H9 (cell line): Measurements from ENCODE around the gene PMP22. TPM values are rescaled to one million over a fixed set of nuclear protein-coding genes. Genes with fewer than 3 reads are reported as not detected.

Source experiments
- DNase-seq: peaks from one replicate; pipeline ENCODE4 v3.0.0-alpha.2; 2017
- H2AFZ ChIP-seq: one replicate; pipeline ENCODE4 v1.6.1; 2013; ENCODE audit warnings: mild to moderate bottlenecking, low read length, control low read depth, moderate library complexity
- H2AK5ac ChIP-seq: 2 replicates; pipeline ENCODE4 v1.6.1; 2013; ENCODE audit warnings: low read length, control low read depth, mixed read lengths; ENCODE audit not compliant: insufficient read length
- H2BK120ac ChIP-seq: one replicate; pipeline ENCODE4 v1.6.1; 2013; ENCODE audit warnings: low read depth, mild to moderate bottlenecking, low read length, control low read depth, inconsistent platforms; ENCODE audit not compliant: poor library complexity, severe bottlenecking
- H2BK12ac ChIP-seq: 2 replicates; pipeline ENCODE4 v1.6.1; 2013; ENCODE audit warnings: low read length, control low read depth, mixed read lengths, low read depth; ENCODE audit not compliant: insufficient read length
- H2BK15ac ChIP-seq: 2 replicates; pipeline ENCODE4 v1.6.1; 2013; ENCODE audit warnings: low read depth, low read length, control low read depth
- H2BK20ac ChIP-seq: one replicate; pipeline ENCODE4 v1.6.1; 2013; ENCODE audit warnings: low read depth, mild to moderate bottlenecking, low read length, control low read depth, inconsistent platforms; ENCODE audit not compliant: poor library complexity, severe bottlenecking
- H2BK5ac ChIP-seq: 2 replicates; pipeline ENCODE4 v1.6.1; 2013; ENCODE audit warnings: low read length, control low read depth, mixed read lengths; ENCODE audit not compliant: insufficient read length
- H3K14ac ChIP-seq: 2 replicates; pipeline ENCODE4 v1.6.1; 2013; ENCODE audit warnings: low read length, control low read depth; ENCODE audit not compliant: insufficient read depth
- H3K18ac ChIP-seq: 2 replicates; pipeline ENCODE4 v1.6.1; 2013; ENCODE audit warnings: low read depth, mild to moderate bottlenecking, mixed read lengths, low read length, control low read depth; ENCODE audit not compliant: insufficient read length
- H3K23ac ChIP-seq: 2 replicates; pipeline ENCODE4 v1.6.1; 2013; ENCODE audit warnings: low read length, control low read depth, mixed read lengths, low read depth; ENCODE audit not compliant: insufficient read length
- H3K23me2 ChIP-seq: 2 replicates; pipeline ENCODE4 v1.6.1; 2013; ENCODE audit warnings: low read depth, mild to moderate bottlenecking, mixed read lengths, low read length, control low read depth; ENCODE audit not compliant: insufficient read length, poor library complexity, severe bottlenecking
- H3K27ac ChIP-seq: 2 replicates; pipeline ENCODE4 v1.5.1; 2013; ENCODE audit warnings: low read length, control low read depth, mixed read lengths, low read depth; ENCODE audit not compliant: insufficient read length
- H3K27me3 ChIP-seq: 2 replicates; pipeline ENCODE4 v1.6.1; 2013; ENCODE audit warnings: low read length, control low read depth, inconsistent platforms; ENCODE audit not compliant: insufficient read depth
- H3K4ac ChIP-seq: 2 replicates; pipeline ENCODE4 v1.6.1; 2013; ENCODE audit warnings: low read depth, mild to moderate bottlenecking, control low read depth, inconsistent platforms, low read length, moderate library complexity
- H3K4me1 ChIP-seq: 2 replicates; pipeline ENCODE4 v1.6.1; 2013; ENCODE audit warnings: low read length, control low read depth, inconsistent platforms; ENCODE audit not compliant: insufficient read depth
- H3K4me2 ChIP-seq: 2 replicates; pipeline ENCODE4 v1.6.1; 2013; ENCODE audit warnings: low read length, control low read depth, mixed read lengths; ENCODE audit not compliant: insufficient read length, insufficient read depth
- H3K56ac ChIP-seq: 2 replicates; pipeline ENCODE4 v1.6.1; 2013; ENCODE audit warnings: low read depth, mild to moderate bottlenecking, mixed read lengths, low read length, control low read depth; ENCODE audit not compliant: insufficient read length
- H3K79me1 ChIP-seq: 2 replicates; pipeline ENCODE4 v1.6.1; 2013; ENCODE audit warnings: low read depth, mild to moderate bottlenecking, moderate library complexity, low read length, control low read depth, inconsistent platforms; ENCODE audit not compliant: insufficient read depth, poor library complexity, severe bottlenecking
- H3K79me2 ChIP-seq: 2 replicates; pipeline ENCODE4 v1.6.1; 2013; ENCODE audit warnings: low read length, control low read depth, inconsistent platforms; ENCODE audit not compliant: insufficient read depth
- H3K9ac ChIP-seq: 2 replicates; pipeline ENCODE4 v1.6.1; 2013; ENCODE audit warnings: low read length, control low read depth, mixed read lengths; ENCODE audit not compliant: insufficient read length; ENCODE audit errors: extremely low read depth
- H3K9me3 ChIP-seq: one replicate; pipeline ENCODE4 v1.6.1; 2013; ENCODE audit warnings: low read depth, low read length, inconsistent platforms; ENCODE audit not compliant: control insufficient read depth
- H3T11ph ChIP-seq: one replicate; pipeline ENCODE4 v1.6.1; 2013; ENCODE audit warnings: mild to moderate bottlenecking, low read length, control low read depth, inconsistent platforms
- H4K20me1 ChIP-seq: one replicate; pipeline ENCODE4 v1.6.1; 2013; ENCODE audit not compliant: control insufficient read depth, insufficient read length, insufficient read depth
- H4K5ac ChIP-seq: 2 replicates; pipeline ENCODE4 v1.6.1; 2013; ENCODE audit warnings: low read depth, mild to moderate bottlenecking, mixed read lengths, low read length, control low read depth; ENCODE audit not compliant: insufficient read length
- H4K8ac ChIP-seq: replicated peaks from 2 replicates; pipeline ENCODE4 v1.6.1; 2013; ENCODE audit warnings: low read length, control low read depth, mixed read lengths, low read depth; ENCODE audit not compliant: insufficient read length
- H4K91ac ChIP-seq: 2 replicates; pipeline ENCODE4 v1.6.1; 2013; ENCODE audit warnings: low read depth, mild to moderate bottlenecking, moderate library complexity, mixed read lengths, low read length, control low read depth; ENCODE audit not compliant: insufficient read length
- H3K27ac Mint-ChIP-seq, 3 experiments: 2 replicates in 2 of 3; 3 replicates in 1 of 3; pipeline ENCODE4 v1.8.0; 2020 to 2021; ENCODE audit warnings: mixed read lengths in 3 of 3, mild to moderate bottlenecking in 1 of 3, moderate library complexity in 1 of 3
- H3K27me3 Mint-ChIP-seq: 2 replicates; pipeline ENCODE4 v1.8.0; 2021; ENCODE audit warnings: low read depth, mild to moderate bottlenecking, moderate library complexity, mixed read lengths
- H3K36me3 Mint-ChIP-seq, 3 experiments: 2 replicates in 2 of 3; 3 replicates in 1 of 3; pipeline ENCODE4 v1.8.0; 2020 to 2021; ENCODE audit warnings: low read depth in 3 of 3, mixed read lengths in 3 of 3; ENCODE audit not compliant: insufficient read depth in 1 of 3
- H3K4me1 Mint-ChIP-seq, 2 experiments: 2 replicates each; pipeline ENCODE4 v1.8.0; 2020; ENCODE audit warnings: mixed read lengths in 2 of 2
- H3K4me3 Mint-ChIP-seq, 2 experiments: 2 replicates in 1 of 2; 3 replicates in 1 of 2; pipeline ENCODE4 v1.8.0; 2020 to 2021; ENCODE audit warnings: mild to moderate bottlenecking in 2 of 2, mixed read lengths in 2 of 2, moderate library complexity in 1 of 2
- H3K9me3 Mint-ChIP-seq, 2 experiments: 2 replicates in 1 of 2; 3 replicates in 1 of 2; pipeline ENCODE4 v1.8.0; 2020; ENCODE audit warnings: mild to moderate bottlenecking in 2 of 2, mixed read lengths in 2 of 2, moderate library complexity in 1 of 2
- CTCF ChIP-seq: fragments of 200-600 bp; sonication (generic); conservative IDR thresholded peaks from 3 replicates; pipeline ENCODE4 v1.8.0; 2021; ENCODE audit warnings: antibody characterized with exemption, mild to moderate bottlenecking
- WGBS: extraction: QIAGEN DNeasy Blood & Tissue Kit; methylation state at CpG from one replicate; pipeline ENCODE4 v1.1.7; 2013; ENCODE audit warnings: missing lambda C conversion rate, low lambda C conversion rate, mixed read lengths; ENCODE audit not compliant: insufficient read length; ENCODE audit errors: extremely low coverage; 5-methylcytosine and 5-hydroxymethylcytosine counted together
- total RNA-seq: library from RNA; stranded (reverse); gene quantifications from 2 replicates; pipeline ENCODE4 v1.2.1, GENCODE V29; 2021

Gene PMP22
- total RNA-seq, 1 experiment from 2014 or later, result 1.5 TPM

- Histone ChIP-seq H3T11ph (no peak overlapping the region), H2BK12ac (no peak overlapping the region), H2AFZ (no peak overlapping the region), H3K9ac (no peak overlapping the region), H2BK20ac (no peak overlapping the region), H2AK5ac (no peak overlapping the region), H3K23ac (no peak overlapping the region), H4K91ac (no peak overlapping the region), H4K20me1 (no peaks in the 10 kb centered on the region), H2BK15ac (no peak overlapping the region), H3K27ac (no peak overlapping the region), H3K23me2 (no peaks in the 10 kb centered on the region), H3K4me1 (no peaks in the 10 kb centered on the region), H3K27me3 (no peaks in the 10 kb centered on the region), H4K8ac (no peak overlapping the region), H3K56ac (no peak overlapping the region), H3K18ac (no peak overlapping the region), H3K79me2 (no peaks in the 10 kb centered on the region), H4K5ac (no peak overlapping the region), H2BK5ac (no peak overlapping the region), H3K79me1 (no peaks in the 10 kb centered on the region), H2BK120ac (no peak overlapping the region), H3K4me2 (no peak overlapping the region), H3K4ac (no peak overlapping the region), H3K14ac (no peak overlapping the region), H3K9me3 (no peaks in the 10 kb centered on the region)
- TF ChIP-seq CTCF, result no peak
- H3K4me3 Mint-ChIP-seq, result no peak overlapping the region
- DNase-seq, result no peak
- H3K4me1 Mint-ChIP-seq, result no peaks in the 10 kb centered on the region
- H3K27me3 Mint-ChIP-seq, result no peaks in the 10 kb centered on the region; the same call in none of the 2 replicates
- no peaks in the 10 kb centered on the region for H3K9me3 Mint-ChIP-seq
- H3K27ac Mint-ChIP-seq, result no peak overlapping the region
- no peaks in the 10 kb centered on the region for H3K36me3 Mint-ChIP-seq
- WGBS, result no CpG with 5 or more reads among the region's 3 CpGs
These were observed 38.1 kb upstream of the PMP22 start for GRCh38 chr17:15303268-15303667.
